ENCODE data around the gene CNOT8. TPM values are rescaled to one million over a fixed set of nuclear protein-coding genes. Genes with fewer than 3 reads are reported as not detected.

CNOT8 gene
- total and polyA plus RNA-seq, 7 donors = 14.2 to 33.9 (median 17.0) TPM

GRCh38 chr5:154885439-154885838, 27.0 kb downstream of the CNOT8 start:
- DNase-seq (no peak), ATAC-seq (no peak)
- no peak overlapping the region for H3K4me3 ChIP-seq
- no peak overlapping the region for H3K27ac ChIP-seq
- peaks cover 16% of the 10 kb centered on the region for H3K9me3 ChIP-seq
- no peaks in the 10 kb centered on the region for H3K4me1 ChIP-seq
- no peak for TF ChIP-seq CTCF (IDR thresholded peaks at IDR 0.05)
- intact Hi-C loops (cut with DNase I) = loop anchor here in 1 of 2 donors (5.0 kb wide), 1 partner anchor 42 kb away; no protein-coding TSS in a partner anchor
- peaks cover 12 to 61% of the 10 kb centered on the region in 2 donors for H3K36me3 ChIP-seq (ENCODE audit: insufficient read depth in 1 of 2, low read depth in 1 of 2)
- WGBS, 3 donors = 95 to 97% (median 96%) methylated on average over 2 of the region's 2 CpGs
- no peaks in the 10 kb centered on the region for H3K27me3 ChIP-seq (ENCODE audit: insufficient read depth in 3 of 3, low read length in 2 of 3)

- no peaks in the 10 kb centered on the region for H3K27me3 ChIP-seq (ENCODE audit: insufficient read depth in 3 of 3, low read length in 2 of 3)
- DNase-seq (no peak), ATAC-seq (peak in 1 of 4 donors; percentile 44)
- H3K9me3 ChIP-seq = no peaks in the 10 kb centered on the region
- 75 to 81% (median 80%) methylated on average over 13 of the region's 13 CpGs for WGBS, 3 donors
- intact Hi-C loops (cut with DNase I) = no loop called here
- no peak for TF ChIP-seq CTCF (IDR thresholded peaks at IDR 0.05)
- peaks cover 19 to 100% of the 10 kb centered on the region in 2 donors for H3K36me3 ChIP-seq (ENCODE audit: insufficient read depth in 1 of 2, low read depth in 1 of 2)
- H3K4me1 ChIP-seq = no peaks in the 10 kb centered on the region
- no peak overlapping the region for H3K27ac ChIP-seq
- H3K4me3 ChIP-seq = no peak overlapping the region
Observed at GRCh38 chr5:154892369-154892771, 33.9 kb downstream of the CNOT8 start.

GRCh38 chr5:154893381-154893780, 35.0 kb downstream of the CNOT8 start:
- no peak for TF ChIP-seq CTCF (IDR thresholded peaks at IDR 0.05)
- ATAC-seq (no peak), DNase-seq (no peak)
- Histone ChIP-seq H3K4me1 (no peaks in the 10 kb centered on the region), H3K4me3 (no peak overlapping the region), H3K27ac (no peak overlapping the region), H3K27me3 (ENCODE audit: insufficient read depth in 3 of 3, low read length in 2 of 3) (no peaks in the 10 kb centered on the region), H3K36me3 (ENCODE audit: insufficient read depth in 1 of 2, low read depth in 1 of 2) (peaks cover 13 to 100% of the 10 kb centered on the region in 2 donors), H3K9me3 (no peaks in the 10 kb centered on the region)
- intact Hi-C loops (cut with DNase I) = no loop called here
- WGBS, 3 donors = 87 to 92% (median 89%) methylated on average over 5 of the region's 5 CpGs

- Histone ChIP-seq H3K36me3 (ENCODE audit: insufficient read depth in 1 of 2, low read depth in 1 of 2) (peaks cover 8 to 100% of the 10 kb centered on the region in 2 donors), H3K9me3 (no peaks in the 10 kb centered on the region), H3K4me3 (no peak overlapping the region), H3K4me1 (no peaks in the 10 kb centered on the region), H3K27me3 (ENCODE audit: insufficient read depth in 3 of 3, low read length in 2 of 3) (no peaks in the 10 kb centered on the region), H3K27ac (no peak overlapping the region)
- TF ChIP-seq CTCF (IDR thresholded peaks at IDR 0.05) = no peak
- intact Hi-C loops (cut with DNase I) = loop anchor here in 1 of 2 donors (5.0 kb wide), 1 partner anchor 36 kb away; no protein-coding TSS in a partner anchor
- 88 to 93% (median 90%) methylated on average over 14 of the region's 14 CpGs for WGBS, 3 donors
- ATAC-seq = no peak
- no peak for DNase-seq
Observed at GRCh38 chr5:154895606-154896561, 37.5 kb downstream of the CNOT8 start.
